ENCODE measurements around the gene HSF2BP.
"Not testable (repeated sequence)": the region's sequence is repeated elsewhere in the genome, so short reads cannot be mapped to it uniquely, and the experiment has no call there.

Gene HSF2BP

GRCh38 chr21:43622796-43623195, 36.5 kb downstream of the HSF2BP start:
- H3K9me3 ChIP-seq (replicated peaks in 1 of 11) = peaks cover 32 to 46% (median 38%) of the 10 kb centered on the region in 11 experiments
- TF ChIP-seq Cebpa-rat (IDR thresholded peaks at IDR 0.05) = no peak

GRCh38 chr21:43619856-43620255, 39.4 kb downstream of the HSF2BP start:
- H4K20me1 ChIP-seq = no peaks in the 10 kb centered on the region
- peaks cover 0 to 26% (median 17%) of the 10 kb centered on the region in 10 experiments; a peak in 16 of 20 replicates for H3K4me1 ChIP-seq
- no peak overlapping the region for H3K27ac ChIP-seq
- no peak overlapping the region for H3K9ac ChIP-seq
- TF ChIP-seq Cebpa-rat (IDR thresholded peaks at IDR 0.05) = no peak
- peaks cover 0 to 19% (median 6%) of the 10 kb centered on the region in 11 experiments; a peak in 11 of 22 replicates for H3K36me3 ChIP-seq
- H3K9me3 ChIP-seq (replicated peaks in 1 of 11) = peaks cover 30 to 43% (median 32%) of the 10 kb centered on the region in 11 experiments
- no peak overlapping the region for H3K4me2 ChIP-seq
- H3K27me3 ChIP-seq = no peaks in the 10 kb centered on the region
- no peak overlapping the region for H3K4me3 ChIP-seq

More at GRCh38 chr21:43622796-43623195, 36.5 kb downstream of the HSF2BP start:
- no peak overlapping the region for H3K9ac ChIP-seq
- H3K36me3 ChIP-seq = peaks cover 0 to 19% (median 6%) of the 10 kb centered on the region in 11 experiments; a peak in 11 of 22 replicates
- H3K27me3 ChIP-seq = no peaks in the 10 kb centered on the region
- peak overlapping the region in 1 of 11 experiments; percentile 44; a peak in 1 of 22 replicates for H3K27ac ChIP-seq
- no peaks in the 10 kb centered on the region for H4K20me1 ChIP-seq
- H3K4me1 ChIP-seq = peaks cover 0 to 26% (median 17%) of the 10 kb centered on the region in 10 experiments; a peak in 16 of 20 replicates
- H3K4me2 ChIP-seq = peak overlapping the region in 6 of 11 experiments; percentile 40 to 65 (median 64); a peak in 7 of 22 replicates
- no peak overlapping the region for H3K4me3 ChIP-seq

- TF ChIP-seq Cebpa-rat (IDR thresholded peaks at IDR 0.05) = no peak
- Histone ChIP-seq H3K4me2 (no peak overlapping the region), H3K4me3 (no peak overlapping the region), H3K9ac (no peak overlapping the region), H3K4me1 (peaks cover 0 to 26% (median 17%) of the 10 kb centered on the region in 10 experiments; a peak in 16 of 20 replicates), H3K36me3 (peaks cover 0 to 19% (median 6%) of the 10 kb centered on the region in 11 experiments; a peak in 11 of 22 replicates), H3K9me3 (replicated peaks in 1 of 11) (peaks cover 30 to 43% (median 32%) of the 10 kb centered on the region in 11 experiments), H3K27ac (no peak overlapping the region), H3K27me3 (no peaks in the 10 kb centered on the region), H4K20me1 (no peaks in the 10 kb centered on the region)
Measured at GRCh38 chr21:43619344-43619743, 39.9 kb downstream of the HSF2BP start.

- peaks cover 0 to 26% (median 17%) of the 10 kb centered on the region in 10 experiments; a peak in 16 of 20 replicates for H3K4me1 ChIP-seq
- TF ChIP-seq Cebpa-rat (IDR thresholded peaks at IDR 0.05) = no peak
- no peak overlapping the region for H3K9ac ChIP-seq
- peaks cover 0 to 19% (median 6%) of the 10 kb centered on the region in 11 experiments; a peak in 11 of 22 replicates for H3K36me3 ChIP-seq
- H3K4me3 ChIP-seq = no peak overlapping the region
- peaks cover 30 to 43% (median 32%) of the 10 kb centered on the region in 11 experiments for H3K9me3 ChIP-seq (replicated peaks in 1 of 11)
- no peak overlapping the region for H3K27ac ChIP-seq
- no peaks in the 10 kb centered on the region for H3K27me3 ChIP-seq
- H4K20me1 ChIP-seq = no peaks in the 10 kb centered on the region
- no peak overlapping the region for H3K4me2 ChIP-seq
Measured at GRCh38 chr21:43618940-43619339, 40.3 kb downstream of the HSF2BP start.

- not testable (repeated sequence) for H3K27me3 ChIP-seq, H3K4me3 ChIP-seq, H3K9ac ChIP-seq, H3K27ac ChIP-seq, H4K20me1 ChIP-seq
- Histone ChIP-seq H3K9me3 (replicated peaks in 1 of 11) (peaks cover 30 to 41% (median 32%) of the 10 kb centered on the region in 11 experiments), H3K4me2 (peak overlapping the region in 1 of 11 experiments; percentile 12; a peak in 1 of 22 replicates), H3K36me3 (peaks cover 0 to 19% (median 6%) of the 10 kb centered on the region in 11 experiments; a peak in 11 of 22 replicates), H3K4me1 (peaks cover 8 to 26% (median 14%) of the 10 kb centered on the region in 10 experiments; a peak in 19 of 20 replicates)
Measured at GRCh38 chr21:43616861-43617260, 42.4 kb downstream of the HSF2BP start.

- TF ChIP-seq Cebpa-rat (IDR thresholded peaks at IDR 0.05) = no peak
- H3K27ac ChIP-seq = no peak overlapping the region
- H3K4me1 ChIP-seq = peaks cover 0 to 18% (median 6%) of the 10 kb centered on the region in 10 experiments; a peak in 15 of 20 replicates
- peaks cover 0 to 7% (median 0%) of the 10 kb centered on the region in 11 experiments; a peak in 4 of 22 replicates for H3K27me3 ChIP-seq
- H3K4me2 ChIP-seq = no peak overlapping the region
- H4K20me1 ChIP-seq = peaks cover 0 to 8% (median 0%) of the 10 kb centered on the region in 11 experiments; a peak in 1 of 22 replicates
- peaks cover 13 to 24% (median 16%) of the 10 kb centered on the region in 11 experiments for H3K9me3 ChIP-seq (replicated peaks in 1 of 11)
- peaks cover 0 to 10% (median 3%) of the 10 kb centered on the region in 11 experiments; a peak in 8 of 22 replicates for H3K36me3 ChIP-seq
- H3K9ac ChIP-seq = no peak overlapping the region
- no peak overlapping the region for H3K4me3 ChIP-seq
Measured at GRCh38 chr21:43614839-43615238, 44.4 kb downstream of the HSF2BP start.

GRCh38 chr21:43613755-43614638, 45.3 kb downstream of the HSF2BP start:
- TF ChIP-seq Cebpa-rat (IDR thresholded peaks at IDR 0.05) = no peak
- Histone ChIP-seq H3K36me3 (peaks cover 0 to 1% (median 0%) of the 10 kb centered on the region in 11 experiments; a peak in 3 of 22 replicates), H3K9me3 (replicated peaks in 1 of 11) (peaks cover 5 to 16% (median 8%) of the 10 kb centered on the region in 11 experiments; a peak in 20 of 22 replicates), H3K4me1 (peaks cover 0 to 18% (median 6%) of the 10 kb centered on the region in 10 experiments; a peak in 16 of 20 replicates), H3K9ac (no peak overlapping the region), H3K27ac (no peak overlapping the region), H3K27me3 (peaks cover 0 to 13% (median 0%) of the 10 kb centered on the region in 11 experiments; a peak in 4 of 22 replicates), H4K20me1 (peaks cover 0 to 8% (median 0%) of the 10 kb centered on the region in 11 experiments; a peak in 2 of 22 replicates), H3K4me3 (no peak overlapping the region), H3K4me2 (peak overlapping the region in 1 of 11 experiments; percentile 54; a peak in 1 of 22 replicates)

- Histone ChIP-seq H3K9me3 (replicated peaks in 1 of 11) (peaks cover 0 to 5% (median 0%) of the 10 kb centered on the region in 11 experiments; a peak in 1 of 22 replicates), H3K4me1 (peaks cover 5 to 32% (median 20%) of the 10 kb centered on the region in 10 experiments; a peak in 18 of 20 replicates), H3K27me3 (peaks cover 0 to 23% (median 0%) of the 10 kb centered on the region in 11 experiments; a peak in 4 of 22 replicates), H3K36me3 (no peaks in the 10 kb centered on the region), H3K4me3 (no peak overlapping the region), H3K4me2 (peak overlapping the region in 8 of 11 experiments; percentile 1 to 46 (median 26); a peak in 9 of 22 replicates), H3K9ac (0 out of 22 replicates have a peak overlapping the region, but pooled peaks of 1 of the 11 experiments have one; percentile 16), H3K27ac (no peak overlapping the region), H4K20me1 (peaks cover 0 to 8% (median 0%) of the 10 kb centered on the region in 11 experiments; a peak in 2 of 22 replicates)
- TF ChIP-seq Cebpa-rat (IDR thresholded peaks at IDR 0.05) = no peak
Measured at GRCh38 chr21:43611598-43612369, 47.5 kb downstream of the HSF2BP start.

Measured in BLaER1 treated with 17β-estradiol and CSF1 and Interleukin-3, amounts not matched to agents 10 nM and 100 nM (cell line).